Gastroesophageal sphincter (tissue), 4 donors: ENCODE measurements around the gene INHBA. TPM values are rescaled to one million over a fixed set of nuclear protein-coding genes. Genes with fewer than 3 reads are reported as not detected.
A peak's percentile ranks its signal among the peaks of the same experiment; 100 is the strongest.

Experiments
- ATAC-seq: fragments of 150-250 bp; one replicate; pipeline ENCODE4 v1.9.1; 2016; ENCODE audit warnings: mild to moderate bottlenecking, moderate library complexity
- H3K27ac ChIP-seq, 4 donors: fragments of 200-600 bp; sonication (generic) in 3 of 4; 1 replicate in 3 of 4; 2 replicates in 1 of 4; pipeline ENCODE4 v1.5.1; 2016 to 2019
- H3K27me3 ChIP-seq: fragments of 200-600 bp; sonication (generic); one replicate; pipeline ENCODE4 v1.5.1; 2019
- H3K36me3 ChIP-seq, 2 donors: fragments of 200-600 bp; sonication (generic); one replicate each; pipeline ENCODE4 v1.5.1; 2019; ENCODE audit warnings: control low read depth in 1 of 2
- H3K4me1 ChIP-seq, 3 donors: fragments of 200-600 bp; sonication (generic); 1 replicate in 2 of 3; 2 replicates in 1 of 3; pipeline ENCODE4 v1.5.1; 2016 to 2019; ENCODE audit warnings: control low read depth in 2 of 3
- H3K4me3 ChIP-seq, 2 donors: fragments of 200-600 bp; sonication (generic); one replicate each; pipeline ENCODE4 v1.5.1; 2019; ENCODE audit warnings: mild to moderate bottlenecking in 1 of 2, moderate library complexity in 1 of 2
- H3K9me3 ChIP-seq, 3 donors: fragments of 200-600 bp; sonication (generic); one replicate each; pipeline ENCODE4 v1.5.1; 2017 to 2019; ENCODE audit warnings: control low read depth in 2 of 3
- CTCF ChIP-seq, 4 experiments: fragments of 200-600 bp in 2 of 4; fragments of 450-650 bp in 2 of 4; sonication (generic) in 1 of 4; IDR thresholded peaks; one replicate each; pipeline ENCODE4 v1.5.1; 2017 to 2019; ENCODE audit warnings: antibody characterized with exemption in 4 of 4, mild to moderate bottlenecking in 2 of 4, moderate library complexity in 2 of 4
- EP300 ChIP-seq: sonication (generic); formaldehyde crosslinking; IDR thresholded peaks from one replicate; pipeline ENCODE4 v1.6.1; 2017; ENCODE audit warnings: antibody characterized with exemption, mild to moderate bottlenecking
- POLR2A ChIP-seq, 2 donors: fragments of 450-650 bp; IDR thresholded peaks; one replicate each; pipeline ENCODE4 v1.6.1; 2017; ENCODE audit warnings: antibody characterized with exemption in 2 of 2, mild to moderate bottlenecking in 2 of 2, moderate library complexity in 1 of 2
- POLR2AphosphoS5 ChIP-seq: sonication (generic); formaldehyde crosslinking; IDR thresholded peaks from one replicate; pipeline ENCODE4 v1.6.1; 2017; ENCODE audit warnings: antibody characterized with exemption
- WGBS, 2 donors: methylation state at CpG; one replicate each; pipeline ENCODE4 v1.1.5; 2018; ENCODE audit warnings: low coverage in 1 of 2; 5-methylcytosine and 5-hydroxymethylcytosine counted together
- total RNA-seq, 4 donors: library from RNA; depleted of rRNA; stranded (reverse); fragments of >200 nt; gene quantifications; one replicate each; pipeline ENCODE4 v1.1.0, GENCODE V29; 2016

Gene INHBA
- total RNA-seq, 4 donors from 2014 or later: 16.7 to 49.2 (median 44.5) TPM

DNA sequence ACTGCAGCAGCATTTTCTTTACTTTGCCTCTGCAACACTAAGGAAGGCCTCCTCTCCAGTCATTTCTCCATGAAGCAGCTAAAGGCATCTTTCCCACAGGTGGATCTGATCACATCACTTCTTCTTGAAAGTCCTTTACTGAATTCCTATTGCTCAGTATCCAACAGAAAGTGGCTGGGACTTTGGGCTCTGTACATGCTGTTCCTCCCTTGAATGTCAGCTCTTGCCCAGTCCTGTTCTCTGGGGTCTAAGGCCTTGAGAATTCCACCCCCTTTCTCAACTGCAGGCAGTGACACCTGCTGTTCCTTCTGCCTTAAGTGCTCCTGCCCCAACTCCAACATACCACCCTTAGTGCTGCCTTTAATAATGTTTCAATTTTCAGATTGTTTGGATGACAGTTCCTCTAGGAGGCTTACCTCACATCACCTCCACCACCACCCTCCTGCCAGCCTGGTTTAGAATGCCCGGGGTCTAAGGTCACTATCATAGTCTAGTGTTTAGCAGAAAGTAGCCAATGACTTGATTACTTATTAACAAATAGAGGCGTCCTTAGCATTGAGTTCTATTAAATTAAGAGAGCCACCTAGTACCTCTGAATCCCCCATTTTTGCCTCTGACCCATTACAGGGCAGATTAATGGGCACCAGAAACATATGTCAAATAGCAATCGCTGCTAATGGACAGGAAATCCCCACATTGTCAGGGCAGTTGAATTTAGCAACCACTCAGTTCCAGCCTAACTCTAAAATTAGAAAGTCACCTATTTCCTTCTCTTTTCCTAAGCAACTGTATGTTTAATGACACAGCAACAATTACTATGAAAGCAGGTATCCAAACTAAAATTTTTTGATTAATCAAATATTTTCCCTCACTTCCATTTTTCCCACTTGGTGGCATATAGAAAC, 11.4 kb downstream of the INHBA start:
- H3K27me3 ChIP-seq: no peaks in the 10 kb centered on the region
- peak overlapping the region in 1 of 4 donors; percentile 68 for H3K27ac ChIP-seq
- no peak for ATAC-seq
- no peaks in the 10 kb centered on the region for H3K9me3 ChIP-seq
- H3K4me3 ChIP-seq: no peak overlapping the region
- 47 to 58% methylated on average over 2 to 3 of the region's 3 CpGs for WGBS, 2 donors
- peaks cover 0 to 19% of the 10 kb centered on the region in 2 donors for H3K36me3 ChIP-seq
- H3K4me1 ChIP-seq: peaks cover 6 to 60% (median 7%) of the 10 kb centered on the region in 3 donors
- no peak for TF ChIP-seq EP300
- no peak for TF ChIP-seq POLR2AphosphoS5
- TF ChIP-seq CTCF (IDR thresholded peaks at IDR 0.05): no peak
- no peak for TF ChIP-seq POLR2A (IDR thresholded peaks at IDR 0.05)

- Histone ChIP-seq H3K27me3 (no peaks in the 10 kb centered on the region), H3K9me3 (no peaks in the 10 kb centered on the region), H3K36me3 (peaks cover 0 to 19% of the 10 kb centered on the region in 2 donors), H3K27ac (no peak overlapping the region), H3K4me3 (no peak overlapping the region), H3K4me1 (peaks cover 3 to 49% (median 7%) of the 10 kb centered on the region in 3 donors)
- 79 to 84% methylated on average over 3 to 6 of the region's 16 CpGs for WGBS, 2 donors
- no peak for ATAC-seq
- TF ChIP-seq POLR2AphosphoS5: no peak
- no peak for TF ChIP-seq EP300
- no peak for TF ChIP-seq POLR2A (IDR thresholded peaks at IDR 0.05)
- TF ChIP-seq CTCF (IDR thresholded peaks at IDR 0.05): no peak
These were observed 13.1 kb downstream of the INHBA start for GRCh38 chr7:41689815-41690214.

DNA sequence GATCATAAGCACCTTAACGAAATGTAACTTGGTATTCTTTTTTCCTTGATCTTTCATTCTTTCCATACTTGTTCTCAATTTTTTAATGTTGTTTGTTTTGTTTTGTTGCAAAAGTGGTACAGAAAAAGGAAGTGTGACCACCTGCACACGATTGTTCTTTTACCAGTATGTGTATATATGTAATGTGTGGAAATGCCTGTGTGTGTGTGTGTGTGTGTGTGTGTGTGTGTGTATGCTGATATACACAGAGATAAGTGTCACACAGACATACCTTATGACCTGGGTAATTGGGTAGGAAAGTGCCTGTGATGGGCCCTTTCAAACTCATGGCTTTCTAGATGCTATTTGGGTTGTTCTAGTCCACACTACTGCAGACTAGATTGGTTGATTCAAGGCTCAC, 14.0 kb downstream of the INHBA start:
- H3K27me3 ChIP-seq: no peaks in the 10 kb centered on the region
- H3K4me1 ChIP-seq: peaks cover 3 to 40% (median 7%) of the 10 kb centered on the region in 3 donors
- H3K27ac ChIP-seq: no peak overlapping the region
- no peaks in the 10 kb centered on the region for H3K9me3 ChIP-seq
- ATAC-seq: no peak
- no peak overlapping the region for H3K4me3 ChIP-seq
- no peak for TF ChIP-seq POLR2AphosphoS5
- H3K36me3 ChIP-seq: peaks cover 0 to 19% of the 10 kb centered on the region in 2 donors
- WGBS, 2 donors: 72 to 100% methylated on average over 2 of the region's 2 CpGs

GRCh38 chr7:41688012-41688625, 14.8 kb downstream of the INHBA start:
- WGBS, 2 donors: 82 to 86% methylated on average over 2 of the region's 2 CpGs
- H3K27me3 ChIP-seq: no peaks in the 10 kb centered on the region
- peaks cover 0 to 19% of the 10 kb centered on the region in 2 donors for H3K36me3 ChIP-seq
- H3K27ac ChIP-seq: no peak overlapping the region
- H3K9me3 ChIP-seq: no peaks in the 10 kb centered on the region
- TF ChIP-seq POLR2A (IDR thresholded peaks at IDR 0.05): no peak
- TF ChIP-seq EP300: no peak
- no peak for TF ChIP-seq POLR2AphosphoS5
- TF ChIP-seq CTCF (IDR thresholded peaks at IDR 0.05): no peak
- H3K4me3 ChIP-seq: no peak overlapping the region
- peaks cover 2 to 32% (median 3%) of the 10 kb centered on the region in 3 donors for H3K4me1 ChIP-seq
- ATAC-seq: no peak

- no peak for ATAC-seq
- Histone ChIP-seq H3K9me3 (no peaks in the 10 kb centered on the region), H3K27ac (no peak overlapping the region), H3K4me3 (no peak overlapping the region), H3K27me3 (no peaks in the 10 kb centered on the region), H3K36me3 (peaks cover 0 to 19% of the 10 kb centered on the region in 2 donors), H3K4me1 (peaks cover 0 to 8% (median 0%) of the 10 kb centered on the region in 3 donors)
- 38 to 44% methylated on average over 1 of the region's 1 CpG for WGBS, 2 donors
- TF ChIP-seq CTCF (IDR thresholded peaks at IDR 0.05): no peak
- TF ChIP-seq POLR2A (IDR thresholded peaks at IDR 0.05): no peak
- no peak for TF ChIP-seq POLR2AphosphoS5
- TF ChIP-seq EP300: no peak
These were observed 17.2 kb downstream of the INHBA start for GRCh38 chr7:41685684-41686083.
